ENCODE measurements around the gene SDCCAG8. TPM values are rescaled to one million over a fixed set of nuclear protein-coding genes. Genes with fewer than 3 reads are reported as not detected.

The SDCCAG8 gene
- total and polyA plus RNA-seq, 8 donors: 24.3 to 37.1 (median 30.0) TPM

DNA sequence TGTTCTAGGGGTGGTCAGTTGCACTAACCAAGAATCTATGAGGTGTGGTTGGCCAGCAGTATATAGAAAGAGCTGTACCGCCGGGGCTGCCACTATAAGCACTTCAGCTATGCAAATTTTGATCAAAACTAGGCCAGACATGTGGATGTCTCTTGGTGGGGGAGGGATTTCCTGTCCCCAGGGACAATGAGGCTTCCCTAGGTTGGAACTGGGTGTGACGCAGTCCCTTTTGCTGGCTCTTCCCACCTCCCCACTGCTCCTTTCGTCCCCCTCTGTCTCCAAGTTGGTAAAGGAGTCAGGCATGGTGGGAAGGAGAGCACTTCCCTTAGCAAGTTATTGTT is 13.6 kb downstream of the SDCCAG8 start:
- no peak for ATAC-seq
- 96 to 99% methylated on average over 4 of the region's 4 CpGs for WGBS, 2 donors
- H3K4me1 ChIP-seq: peaks cover 0 to 13% (median 0%) of the 10 kb centered on the region in 3 donors
- DNase-seq: no peak
- no peaks in the 10 kb centered on the region for H3K9me3 ChIP-seq
- no peak for TF ChIP-seq CTCF (IDR thresholded peaks at IDR 0.05)
- H3K4me3 ChIP-seq: no peak overlapping the region
- intact Hi-C loops (cut with DNase I): no loop called here
- no peak for FAIRE-seq
- H3K27me3 ChIP-seq: no peaks in the 10 kb centered on the region
- H3K27ac ChIP-seq: no peak overlapping the region
- peaks cover 0 to 13% (median 0%) of the 10 kb centered on the region in 3 donors for H3K36me3 ChIP-seq

DNA sequence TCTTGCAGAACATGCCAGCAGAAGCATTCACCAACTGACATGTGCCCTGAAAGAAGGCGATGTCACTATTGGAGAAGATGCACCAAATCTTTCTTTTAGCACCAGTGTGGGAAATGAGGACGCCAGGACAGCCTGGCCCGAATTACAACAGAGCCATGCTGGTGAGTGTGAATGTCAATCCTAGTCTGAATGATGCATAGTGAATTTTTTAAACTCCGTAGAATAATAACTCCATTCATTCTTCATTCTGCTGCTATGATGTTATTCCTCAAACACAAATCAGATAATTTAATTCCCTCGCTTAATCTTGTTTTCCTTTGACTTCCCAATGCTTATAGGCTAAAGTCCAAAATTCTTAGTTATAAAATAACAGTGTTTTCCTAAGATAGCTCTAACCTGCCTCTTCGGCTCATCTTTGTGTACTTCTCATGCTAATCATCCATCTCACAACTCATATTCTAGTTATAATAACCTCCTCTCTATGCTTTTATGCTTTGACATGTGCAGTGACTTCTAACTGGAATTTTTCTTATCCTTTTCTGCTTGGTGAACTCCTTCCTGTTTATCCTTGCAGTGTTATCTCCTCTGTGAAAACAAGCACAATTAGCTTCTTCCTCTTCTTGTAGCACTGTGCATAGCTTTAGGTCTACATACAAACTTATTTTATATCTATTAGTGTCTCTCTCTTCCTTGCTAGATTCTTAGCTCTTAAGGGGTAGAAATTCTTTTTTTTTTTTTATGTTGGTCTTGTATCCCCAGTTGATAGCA is 14.4 kb downstream of the SDCCAG8 start:
- 70 to 71% methylated on average over 6 of the region's 6 CpGs for WGBS, 2 donors
- no peaks in the 10 kb centered on the region for H3K9me3 ChIP-seq
- no peak for TF ChIP-seq CTCF (IDR thresholded peaks at IDR 0.05)
- H3K27me3 ChIP-seq: no peaks in the 10 kb centered on the region
- H3K4me1 ChIP-seq: peaks cover 0 to 13% (median 0%) of the 10 kb centered on the region in 3 donors
- intact Hi-C loops (cut with DNase I): no loop called here
- H3K4me3 ChIP-seq: no peak overlapping the region
- H3K36me3 ChIP-seq: peaks cover 0 to 21% (median 0%) of the 10 kb centered on the region in 3 donors
- no peak overlapping the region for H3K27ac ChIP-seq
- ATAC-seq (no peak), FAIRE-seq (no peak), DNase-seq (no peak)

- Histone ChIP-seq H3K27ac (no peak overlapping the region), H3K36me3 (peaks cover 0 to 31% (median 7%) of the 10 kb centered on the region in 3 donors), H3K4me3 (no peak overlapping the region), H3K4me1 (peaks cover 0 to 13% (median 0%) of the 10 kb centered on the region in 3 donors), H3K9me3 (no peaks in the 10 kb centered on the region), H3K27me3 (no peaks in the 10 kb centered on the region)
- no peak for TF ChIP-seq CTCF (IDR thresholded peaks at IDR 0.05)
- FAIRE-seq (no peak), DNase-seq (no peak), ATAC-seq (no peak)
- WGBS, 2 donors: 84 to 89% methylated on average over 1 of the region's 1 CpG
- intact Hi-C loops (cut with DNase I): no loop called here
Measured at GRCh38 chr1:243271996-243272395, 16.2 kb downstream of the SDCCAG8 start.

GRCh38 chr1:243272401-243272800 is 16.6 kb downstream of the SDCCAG8 start:
- no peak for FAIRE-seq
- intact Hi-C loops (cut with DNase I): no loop called here

More at GRCh38 chr1:243272401-243272800, 16.6 kb downstream of the SDCCAG8 start:
- H3K27me3 ChIP-seq: no peaks in the 10 kb centered on the region
- DNase-seq: no peak
- no peak overlapping the region for H3K27ac ChIP-seq
- H3K4me1 ChIP-seq: peaks cover 0 to 13% (median 0%) of the 10 kb centered on the region in 3 donors
- H3K36me3 ChIP-seq: peaks cover 0 to 31% (median 11%) of the 10 kb centered on the region in 3 donors
- H3K9me3 ChIP-seq: no peaks in the 10 kb centered on the region
- no peak overlapping the region for H3K4me3 ChIP-seq
- TF ChIP-seq CTCF (IDR thresholded peaks at IDR 0.05): no peak
- ATAC-seq: no peak
